CD4-positive, alpha-beta T cell (primary cell): ENCODE results near the gene CIPC. TPM values are rescaled to one million over a fixed set of nuclear protein-coding genes. Genes with fewer than 3 reads are reported as not detected.

Source experiments
- ATAC-seq: fragments of 200-7000 bp; cut with Tn5 transposase; one replicate; pipeline ENCODE4 v1.10.0; 2022; ENCODE audit warnings: mild to moderate bottlenecking; ENCODE audit not compliant: poor library complexity
- CTCF ChIA-PET: fragments of 350-600 bp; sonication (Branson Sonifier 250); formaldehyde crosslinking; loops from one replicate; lab custom pipeline; 2021; ENCODE audit warnings: antibody characterized with exemption, inconsistent platforms; lab: Charles Lee
- POLR2A ChIA-PET: fragments of 350-600 bp; sonication (Branson Sonifier 250); formaldehyde crosslinking; loops from one replicate; lab custom pipeline; 2021; ENCODE audit warnings: antibody characterized with exemption, inconsistent platforms; lab: Charles Lee
- DNase-seq, 14 experiments: peaks; one replicate each; pipeline ENCODE4 v3.0.0-alpha.2; 2013 to 2020; ENCODE audit warnings: mixed read lengths in 2 of 14
- H3K27ac ChIP-seq, 2 donors: one replicate each; pipeline versions ENCODE4 v1.5.1 to v1.7.0; 2013; ENCODE audit warnings: low read length in 2 of 2, low read depth in 1 of 2, mild to moderate bottlenecking in 1 of 2
- H3K27me3 ChIP-seq, 2 experiments: 1 replicate in 1 of 2; 2 replicates in 1 of 2; pipeline versions ENCODE4 v1.6.1 to v1.7.0; 2013; ENCODE audit warnings: low read length in 2 of 2, control low read depth in 1 of 2, mild to moderate bottlenecking in 1 of 2, moderate library complexity in 1 of 2; ENCODE audit not compliant: insufficient read depth in 2 of 2, control insufficient read depth in 1 of 2
- H3K36me3 ChIP-seq: one replicate; pipeline ENCODE4 v1.6.1; 2013; ENCODE audit warnings: low read length, control low read depth; ENCODE audit not compliant: insufficient read depth
- H3K4me1 ChIP-seq: one replicate; pipeline ENCODE4 v1.6.1; 2013; ENCODE audit warnings: low read length, control low read depth; ENCODE audit not compliant: insufficient read depth
- H3K4me3 ChIP-seq: one replicate; pipeline ENCODE4 v1.5.1; 2013; ENCODE audit warnings: mild to moderate bottlenecking, low read length, moderate library complexity
- H3K9me3 ChIP-seq, 2 experiments: 1 replicate in 1 of 2; 2 replicates in 1 of 2; pipeline versions ENCODE4 v1.6.1 to v1.7.0; 2013; ENCODE audit warnings: low read length in 2 of 2, mild to moderate bottlenecking in 2 of 2, control low read depth in 1 of 2, moderate library complexity in 1 of 2; ENCODE audit not compliant: control insufficient read depth in 1 of 2, insufficient read depth in 1 of 2
- H3K27ac Mint-ChIP-seq: one replicate; pipeline ENCODE4 v1.8.0; 2020; ENCODE audit warnings: mixed read lengths
- H3K27me3 Mint-ChIP-seq: one replicate; pipeline ENCODE4 v1.8.0; 2021; ENCODE audit warnings: mixed read lengths
- H3K36me3 Mint-ChIP-seq: one replicate; pipeline ENCODE4 v1.8.0; 2021; ENCODE audit warnings: low read depth, mixed read lengths
- H3K4me1 Mint-ChIP-seq: one replicate; pipeline ENCODE4 v1.8.0; 2021; ENCODE audit warnings: low read depth, mixed read lengths
- H3K4me3 Mint-ChIP-seq: one replicate; pipeline ENCODE4 v1.8.0; 2020; ENCODE audit warnings: mild to moderate bottlenecking, mixed read lengths
- H3K9me3 Mint-ChIP-seq: one replicate; pipeline ENCODE4 v1.8.0; 2020; ENCODE audit warnings: mixed read lengths
- CTCF ChIP-seq: fragments of 200-600 bp; IDR thresholded peaks from one replicate; pipeline ENCODE4 v1.8.0; 2022; ENCODE audit warnings: antibody characterized with exemption, mild to moderate bottlenecking
- intact Hi-C, 2 experiments: fragments of 100-400 bp; cut with DNase I in 1 of 2; cut with micrococcal nuclease in 1 of 2; formaldehyde crosslinking; loops; one replicate each; pipeline versions ENCODE4 v1.15.1 to v1.9.0; 2023 to 2025; cut with DNase I, micrococcal nuclease
- total RNA-seq, 174 experiments: library from RNA in 2 of 174; stranded (reverse) in 2 of 174; gene quantifications; one replicate each; pipeline ENCODE4 v1.2.3 and lab custom pipeline; 2021 to 2026

The CIPC gene
- total RNA-seq, 2 experiments from 2014 or later = 8.2 to 10.7 TPM

GRCh38 chr14:77069551-77069950 lies 28.5 kb upstream of the CIPC start:
- intact Hi-C loops = loop anchor here in 1 of 2 experiments (2.0 kb wide), 1 partner anchor 197 kb away; no protein-coding TSS in a partner anchor
- peaks cover 14% of the 10 kb centered on the region for H3K4me1 ChIP-seq
- H3K36me3 ChIP-seq = no peaks in the 10 kb centered on the region
- H3K9me3 Mint-ChIP-seq = no peaks in the 10 kb centered on the region
- DNase-seq = no peak
- POLR2A ChIA-PET = interaction anchor here (1.4 to 2.0 kb wide), 3 partner anchors 28 to 194 kb away, joined by 5 to 14 read pairs (median 9); partner anchors contain the start of gene CIPC
- H3K27ac ChIP-seq = no peak overlapping the region
- H3K9me3 ChIP-seq = no peaks in the 10 kb centered on the region
- H3K27me3 Mint-ChIP-seq = peaks cover 4% of the 10 kb centered on the region
- no peak overlapping the region for H3K4me3 Mint-ChIP-seq
- CTCF ChIA-PET = interaction anchor here (0.7 to 2.8 kb wide), 13 partner anchors 9 to 197 kb away, joined by 3 to 38 read pairs (median 7); no protein-coding TSS in a partner anchor
- no peak overlapping the region for H3K27ac Mint-ChIP-seq
- H3K4me1 Mint-ChIP-seq = no peaks in the 10 kb centered on the region
- no peak overlapping the region for H3K4me3 ChIP-seq
- TF ChIP-seq CTCF = no peak
- no peaks in the 10 kb centered on the region for H3K27me3 ChIP-seq
- H3K36me3 Mint-ChIP-seq = no peaks in the 10 kb centered on the region
- ATAC-seq = no peak

GRCh38 chr14:77071938-77072388 lies 26.1 kb upstream of the CIPC start:
- POLR2A ChIA-PET = no interaction called here
- DNase-seq = no peak

GRCh38 chr14:77074969-77075368 lies 23.1 kb upstream of the CIPC start:
- Mint-ChIP-seq H3K27me3 (no peaks in the 10 kb centered on the region), H3K4me1 (no peaks in the 10 kb centered on the region), H3K9me3 (peaks cover 2% of the 10 kb centered on the region), H3K4me3 (no peak overlapping the region), H3K36me3 (no peaks in the 10 kb centered on the region), H3K27ac (no peak overlapping the region)
- ChIA-PET POLR2A (no interaction called here), CTCF (interaction anchor here (1.6 kb wide), 1 partner anchor 16 kb away, joined by 3 read pairs; no protein-coding TSS in a partner anchor)
- Histone ChIP-seq H3K4me1 (peaks cover 5% of the 10 kb centered on the region), H3K9me3 (no peaks in the 10 kb centered on the region), H3K36me3 (no peaks in the 10 kb centered on the region), H3K4me3 (no peak overlapping the region), H3K27me3 (no peaks in the 10 kb centered on the region), H3K27ac (no peak overlapping the region)
- DNase-seq = no peak
- no peak for ATAC-seq
- intact Hi-C loops = no loop called here
- no peak for TF ChIP-seq CTCF

More at GRCh38 chr14:77071938-77072388, 26.1 kb upstream of the CIPC start:
- intact Hi-C loops = loop anchor here in 1 of 2 experiments (2.0 kb wide), 2 partner anchors 23 to 361 kb away; no protein-coding TSS in a partner anchor
- no peak for TF ChIP-seq CTCF
- no peak overlapping the region for H3K27ac Mint-ChIP-seq
- H3K9me3 Mint-ChIP-seq = no peaks in the 10 kb centered on the region
- H3K36me3 Mint-ChIP-seq = no peaks in the 10 kb centered on the region
- H3K27ac ChIP-seq = no peak overlapping the region
- H3K9me3 ChIP-seq = no peaks in the 10 kb centered on the region
- H3K27me3 ChIP-seq = no peaks in the 10 kb centered on the region
- no peaks in the 10 kb centered on the region for H3K36me3 ChIP-seq
- no peak for ATAC-seq
- H3K4me1 Mint-ChIP-seq = no peaks in the 10 kb centered on the region
- CTCF ChIA-PET = no interaction called here
- H3K4me3 ChIP-seq = no peak overlapping the region
- peaks cover 4% of the 10 kb centered on the region for H3K27me3 Mint-ChIP-seq
- peaks cover 14% of the 10 kb centered on the region for H3K4me1 ChIP-seq
- H3K4me3 Mint-ChIP-seq = no peak overlapping the region
